Neural cell (in vitro differentiated cells): ENCODE results near the gene CUBN. TPM values are rescaled to one million over a fixed set of nuclear protein-coding genes. Genes with fewer than 3 reads are reported as not detected.

ENCODE experiments used
- H2AFZ ChIP-seq: fragments of 200-600, 300-800 bp; sonication (generic), shearing (Covaris generic); 2 replicates; pipeline ENCODE4 v1.6.0; 2014; ENCODE audit warnings: low read depth, mild to moderate bottlenecking, antibody characterized with exemption, low read length, moderate library complexity
- H3F3A ChIP-seq: fragments of 200-600 bp; shearing (Covaris generic); 2 replicates; pipeline ENCODE4 v1.6.1; 2016; ENCODE audit warnings: mild to moderate bottlenecking, moderate library complexity, mixed read lengths, antibody characterized with exemption, low read length; ENCODE audit not compliant: insufficient read depth, poor library complexity, severe bottlenecking
- H3K27ac ChIP-seq: fragments of 200-600, 300-800 bp; sonication (generic), shearing (Covaris generic); 2 replicates; pipeline ENCODE4 v1.5.1; 2014; ENCODE audit warnings: mild to moderate bottlenecking, low read length, moderate library complexity
- H3K27me3 ChIP-seq: fragments of 300-800, 200-600 bp; sonication (generic), shearing (Covaris generic); 2 replicates; pipeline ENCODE4 v1.6.0; 2014; ENCODE audit warnings: mild to moderate bottlenecking, low read depth, low read length, moderate library complexity; ENCODE audit not compliant: insufficient read depth
- H3K36me3 ChIP-seq: fragments of 300-800, 200-600 bp; sonication (generic), shearing (Covaris generic); 2 replicates; pipeline ENCODE4 v1.5.1; 2014; ENCODE audit warnings: mild to moderate bottlenecking, antibody characterized with exemption, low read length, moderate library complexity; ENCODE audit not compliant: insufficient read depth
- H3K4me2 ChIP-seq: fragments of 300-800, 200-600 bp; sonication (generic), shearing (Covaris generic); 2 replicates; pipeline ENCODE4 v1.6.0; 2014; ENCODE audit warnings: mild to moderate bottlenecking, low read length
- H3K4me3 ChIP-seq: fragments of 300-800, 200-600 bp; sonication (generic), shearing (Covaris generic); 2 replicates; pipeline ENCODE4 v1.5.1; 2014; ENCODE audit warnings: mild to moderate bottlenecking, low read length, moderate library complexity
- H3K79me2 ChIP-seq: fragments of 200-600 bp; shearing (Covaris generic); replicated peaks from 2 replicates; pipeline ENCODE4 v1.6.0; 2014; ENCODE audit warnings: mild to moderate bottlenecking, low read length, moderate library complexity; ENCODE audit not compliant: insufficient read depth
- H3K9ac ChIP-seq: fragments of 300-800, 200-600 bp; sonication (generic), shearing (Covaris generic); 2 replicates; pipeline ENCODE4 v1.6.1; 2016; ENCODE audit warnings: mild to moderate bottlenecking, low read length, mixed read lengths
- H3K9me2 ChIP-seq: fragments of 200-600 bp; shearing (Covaris generic); 2 replicates; pipeline ENCODE4 v1.6.1; 2016; ENCODE audit warnings: mild to moderate bottlenecking, low read length, mixed read lengths; ENCODE audit not compliant: insufficient read depth
- H3K9me3 ChIP-seq: fragments of 200-600, 300-800 bp; sonication (generic), shearing (Covaris generic); 2 replicates; pipeline ENCODE4 v1.6.1; 2016; ENCODE audit warnings: mild to moderate bottlenecking, mixed run types, low read length, moderate library complexity, mixed read lengths
- H4K20me1 ChIP-seq: fragments of 200-600 bp; shearing (Covaris generic); 2 replicates; pipeline ENCODE4 v1.6.1; 2016; ENCODE audit warnings: mild to moderate bottlenecking, mixed run types; ENCODE audit not compliant: insufficient read depth
- CTCF ChIP-seq: fragments of 450-650 bp; IDR thresholded peaks from 2 replicates; pipeline ENCODE4 v1.5.1; 2014; ENCODE audit warnings: antibody characterized with exemption, mild to moderate bottlenecking, moderate library complexity; ENCODE audit not compliant: poor library complexity, severe bottlenecking
- EP300 ChIP-seq: fragments of 450-650 bp; conservative IDR thresholded peaks from 2 replicates; pipeline ENCODE4 v1.6.1; 2014; ENCODE audit warnings: antibody characterized with exemption, mild to moderate bottlenecking, moderate library complexity; ENCODE audit not compliant: poor library complexity, severe bottlenecking
- MXI1 ChIP-seq: fragments of 450-650 bp; conservative IDR thresholded peaks from 2 replicates; pipeline ENCODE4 v1.6.1; 2014; ENCODE audit warnings: antibody characterized with exemption, mild to moderate bottlenecking; ENCODE audit not compliant: poor library complexity, severe bottlenecking
- RAD21 ChIP-seq: fragments of 450-650 bp; conservative IDR thresholded peaks from 2 replicates; pipeline ENCODE4 v1.6.1; 2014; ENCODE audit warnings: antibody characterized with exemption, mild to moderate bottlenecking, moderate library complexity
- SMC3 ChIP-seq: fragments of 450-650 bp; conservative IDR thresholded peaks from 2 replicates; pipeline ENCODE4 v1.6.1; 2014; ENCODE audit warnings: antibody characterized with exemption, mild to moderate bottlenecking, moderate library complexity; ENCODE audit not compliant: poor library complexity
- TAF1 ChIP-seq: IDR thresholded peaks from 2 replicates; pipeline ENCODE4 v1.6.1; 2012; ENCODE audit warnings: low read depth
- polyA plus RNA-seq: library from polyadenylated mRNA; depleted of rRNA; stranded (reverse); fragments of >200 nt; gene quantifications from 2 replicates; pipeline ENCODE4 v1.2.3, GENCODE V29; 2014
- TF ChIP-seq, protein P1 (sequence below): IDR thresholded peaks from 2 replicates; pipeline ENCODE4 v1.6.1; 2012; ENCODE audit warnings: borderline replicate concordance

The CUBN gene
- polyA plus RNA-seq, 1 donor from 2014 or later = 7.1 TPM

DNA sequence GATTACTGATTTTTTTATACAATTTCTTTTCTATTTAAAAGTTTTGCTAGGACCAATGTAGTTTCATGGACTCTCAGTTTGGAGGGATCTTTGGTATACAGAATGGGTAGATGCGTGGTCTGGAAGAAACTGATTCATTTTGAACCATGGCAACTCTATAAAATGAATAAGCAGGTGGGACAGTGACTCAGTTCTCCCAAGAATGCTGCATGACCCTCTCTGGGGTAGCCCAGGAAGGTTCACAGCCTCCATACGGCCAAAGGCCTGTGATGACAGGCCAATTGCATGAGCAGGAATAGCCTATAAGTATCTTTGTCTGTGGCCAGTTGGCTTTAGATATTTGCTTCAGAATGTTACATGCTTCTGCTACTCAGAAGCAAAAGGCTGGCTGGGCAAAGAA lies 199.1 kb downstream of the CUBN start:
- H2AFZ ChIP-seq = no peak overlapping the region
- H3K27ac ChIP-seq = no peak overlapping the region
- no peak overlapping the region for H3K4me3 ChIP-seq
- no peak for TF ChIP-seq CTCF
- TF ChIP-seq MXI1 = no peak
- TF ChIP-seq, protein P1, sequence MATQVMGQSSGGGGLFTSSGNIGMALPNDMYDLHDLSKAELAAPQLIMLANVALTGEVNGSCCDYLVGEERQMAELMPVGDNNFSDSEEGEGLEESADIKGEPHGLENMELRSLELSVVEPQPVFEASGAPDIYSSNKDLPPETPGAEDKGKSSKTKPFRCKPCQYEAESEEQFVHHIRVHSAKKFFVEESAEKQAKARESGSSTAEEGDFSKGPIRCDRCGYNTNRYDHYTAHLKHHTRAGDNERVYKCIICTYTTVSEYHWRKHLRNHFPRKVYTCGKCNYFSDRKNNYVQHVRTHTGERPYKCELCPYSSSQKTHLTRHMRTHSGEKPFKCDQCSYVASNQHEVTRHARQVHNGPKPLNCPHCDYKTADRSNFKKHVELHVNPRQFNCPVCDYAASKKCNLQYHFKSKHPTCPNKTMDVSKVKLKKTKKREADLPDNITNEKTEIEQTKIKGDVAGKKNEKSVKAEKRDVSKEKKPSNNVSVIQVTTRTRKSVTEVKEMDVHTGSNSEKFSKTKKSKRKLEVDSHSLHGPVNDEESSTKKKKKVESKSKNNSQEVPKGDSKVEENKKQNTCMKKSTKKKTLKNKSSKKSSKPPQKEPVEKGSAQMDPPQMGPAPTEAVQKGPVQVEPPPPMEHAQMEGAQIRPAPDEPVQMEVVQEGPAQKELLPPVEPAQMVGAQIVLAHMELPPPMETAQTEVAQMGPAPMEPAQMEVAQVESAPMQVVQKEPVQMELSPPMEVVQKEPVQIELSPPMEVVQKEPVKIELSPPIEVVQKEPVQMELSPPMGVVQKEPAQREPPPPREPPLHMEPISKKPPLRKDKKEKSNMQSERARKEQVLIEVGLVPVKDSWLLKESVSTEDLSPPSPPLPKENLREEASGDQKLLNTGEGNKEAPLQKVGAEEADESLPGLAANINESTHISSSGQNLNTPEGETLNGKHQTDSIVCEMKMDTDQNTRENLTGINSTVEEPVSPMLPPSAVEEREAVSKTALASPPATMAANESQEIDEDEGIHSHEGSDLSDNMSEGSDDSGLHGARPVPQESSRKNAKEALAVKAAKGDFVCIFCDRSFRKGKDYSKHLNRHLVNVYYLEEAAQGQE = no peak
- no peak for TF ChIP-seq TAF1
- TF ChIP-seq EP300 = no peak
- no peak for TF ChIP-seq SMC3
- TF ChIP-seq RAD21 = no peak
- no peaks in the 10 kb centered on the region for H3K27me3 ChIP-seq
- no peaks in the 10 kb centered on the region for H3K79me2 ChIP-seq
- H4K20me1 ChIP-seq = no peaks in the 10 kb centered on the region
- no peak overlapping the region for H3K4me2 ChIP-seq
- no peaks in the 10 kb centered on the region for H3K9me2 ChIP-seq
- no peak overlapping the region for H3K9ac ChIP-seq
- H3K9me3 ChIP-seq = no peaks in the 10 kb centered on the region
- no peaks in the 10 kb centered on the region for H3K36me3 ChIP-seq
- H3F3A ChIP-seq = no peaks in the 10 kb centered on the region

- no peak overlapping the region for H2AFZ ChIP-seq
- H3K36me3 ChIP-seq = no peaks in the 10 kb centered on the region
- H3K4me3 ChIP-seq = no peak overlapping the region
- no peak overlapping the region for H3K9ac ChIP-seq
- no peaks in the 10 kb centered on the region for H3K27me3 ChIP-seq
- no peak for TF ChIP-seq EP300
- TF ChIP-seq SMC3 = no peak
- TF ChIP-seq, protein P1 = no peak
- no peak for TF ChIP-seq MXI1
- TF ChIP-seq TAF1 = no peak
- H3K27ac ChIP-seq = no peak overlapping the region
- H3K9me3 ChIP-seq = no peaks in the 10 kb centered on the region
- H3K4me2 ChIP-seq = no peak overlapping the region
- no peaks in the 10 kb centered on the region for H3K9me2 ChIP-seq
- H3F3A ChIP-seq = no peaks in the 10 kb centered on the region
- no peaks in the 10 kb centered on the region for H4K20me1 ChIP-seq
- H3K79me2 ChIP-seq = no peaks in the 10 kb centered on the region
Measured at GRCh38 chr10:16929069-16929468, 200.5 kb downstream of the CUBN start.
